Measurements from ENCODE around the gene COL17A1.

COL17A1 gene

GRCh38 chr10:104099269-104099668, 13.6 kb upstream of the COL17A1 start:
- H3K27ac ChIP-seq = no peak overlapping the region
- no peak overlapping the region for H3K4me3 ChIP-seq
- no peak for DNase-seq (ENCODE audit: low spot score)
- TF ChIP-seq CTCF (IDR thresholded peaks at IDR 0.05) = no peak

DNA sequence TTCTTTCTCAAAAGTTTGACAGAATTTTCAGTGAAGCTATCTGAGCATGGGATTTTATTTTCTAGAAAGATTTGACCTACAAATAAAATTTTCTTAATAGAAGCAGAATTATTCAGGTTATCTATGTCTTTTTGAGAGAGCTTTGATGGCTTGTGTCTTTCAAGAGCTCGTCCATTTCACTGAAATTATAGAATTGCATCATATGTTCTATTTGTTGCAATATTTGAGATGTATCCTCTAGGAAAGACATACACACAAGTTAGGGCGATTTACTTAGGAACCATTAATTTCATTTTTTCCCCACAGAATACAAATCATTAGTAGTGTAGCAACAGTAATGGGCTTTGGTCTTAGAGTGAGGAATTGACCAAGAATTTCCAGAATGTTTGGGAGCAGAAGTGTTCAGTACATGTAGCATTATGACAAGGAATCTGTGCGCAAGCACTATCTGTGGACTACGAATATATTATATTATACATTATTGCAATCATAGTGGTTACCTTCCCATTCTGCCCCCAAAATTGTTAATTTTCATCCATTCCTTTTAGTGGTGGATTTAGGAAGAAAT, 12.8 kb upstream of the COL17A1 start:
- no peak for TF ChIP-seq CTCF (IDR thresholded peaks at IDR 0.05)
- no peak overlapping the region for H3K27ac ChIP-seq
- no peak for DNase-seq (ENCODE audit: low spot score)
- no peak overlapping the region for H3K4me3 ChIP-seq

DNA sequence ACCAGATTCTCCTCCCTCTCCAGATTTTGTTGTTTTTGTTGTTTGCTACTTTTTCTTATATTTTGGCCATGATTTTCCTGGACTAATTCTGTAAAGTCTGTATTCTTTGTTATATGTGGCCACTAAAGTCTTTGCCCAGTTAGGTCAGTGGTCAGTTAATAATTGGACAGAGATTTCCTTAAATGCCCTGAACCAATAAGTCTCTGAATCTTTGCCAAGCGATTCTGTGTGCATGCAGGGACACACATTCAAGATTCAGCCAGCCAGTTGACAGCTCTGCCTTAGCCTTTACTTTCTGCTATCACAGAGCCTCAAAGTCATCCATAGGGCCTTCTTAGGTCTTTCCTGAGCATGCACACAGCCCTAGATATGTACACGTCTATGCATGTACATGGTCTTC, 11.0 kb upstream of the COL17A1 start:
- DNase-seq (ENCODE audit: low spot score) = no peak

DNA sequence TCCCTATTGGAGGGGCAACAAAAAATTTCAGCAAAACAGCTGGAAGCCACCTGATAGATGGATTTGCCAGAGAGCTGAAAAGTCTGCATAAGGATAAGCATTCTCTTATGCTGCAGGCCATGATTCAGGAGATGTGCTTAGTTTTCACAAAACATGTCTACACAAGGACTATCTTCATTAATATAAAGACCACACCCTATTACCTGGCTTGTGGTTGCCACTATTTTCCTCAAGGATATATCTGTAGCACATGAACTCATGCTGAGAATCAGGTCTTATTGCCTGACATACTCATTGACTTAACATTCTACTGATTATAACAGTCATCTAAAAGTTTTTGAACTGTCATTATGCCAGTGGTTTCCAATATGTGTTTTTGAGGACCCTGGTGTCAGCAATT, 7.1 kb upstream of the COL17A1 start:
- TF ChIP-seq CTCF (IDR thresholded peaks at IDR 0.05) = no peak
- no peak for DNase-seq (ENCODE audit: low spot score)
- no peak overlapping the region for H3K27ac ChIP-seq
- no peak overlapping the region for H3K4me3 ChIP-seq

More for the DNA sequence above, 11.0 kb upstream of the COL17A1 start:
- Histone ChIP-seq H3K27ac (no peak overlapping the region), H3K4me3 (no peak overlapping the region)
- TF ChIP-seq CTCF (IDR thresholded peaks at IDR 0.05) = no peak

- no peak for TF ChIP-seq CTCF (IDR thresholded peaks at IDR 0.05)
- DNase-seq (ENCODE audit: low spot score) = no peak
- Histone ChIP-seq H3K27ac (no peak overlapping the region), H3K4me3 (no peak overlapping the region)
These were observed 4.9 kb upstream of the COL17A1 start for GRCh38 chr10:104090611-104091010.

DNA sequence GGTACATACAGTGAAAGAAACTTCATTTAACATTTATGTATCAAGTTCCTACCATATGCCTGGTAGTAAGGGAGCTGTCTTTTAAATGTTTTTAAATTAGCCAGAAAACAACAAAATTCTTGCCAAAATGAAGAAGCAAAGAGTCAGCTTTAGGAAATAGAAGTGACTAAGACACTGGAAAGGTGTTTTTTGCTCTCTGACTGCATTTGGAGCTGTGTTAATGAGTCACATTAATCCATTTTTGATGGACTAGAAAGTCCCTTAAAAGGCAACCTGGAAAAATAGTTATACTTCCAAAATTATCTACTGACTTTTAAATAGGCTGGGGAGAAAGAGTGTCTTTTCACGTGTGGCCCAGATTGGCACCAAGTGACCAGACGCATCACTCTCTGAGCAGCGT, 3.9 kb upstream of the COL17A1 start:
- no peak for DNase-seq (ENCODE audit: low spot score)
- no peak for TF ChIP-seq CTCF (IDR thresholded peaks at IDR 0.05)
- H3K4me3 ChIP-seq = no peak overlapping the region
- no peak overlapping the region for H3K27ac ChIP-seq

DNA sequence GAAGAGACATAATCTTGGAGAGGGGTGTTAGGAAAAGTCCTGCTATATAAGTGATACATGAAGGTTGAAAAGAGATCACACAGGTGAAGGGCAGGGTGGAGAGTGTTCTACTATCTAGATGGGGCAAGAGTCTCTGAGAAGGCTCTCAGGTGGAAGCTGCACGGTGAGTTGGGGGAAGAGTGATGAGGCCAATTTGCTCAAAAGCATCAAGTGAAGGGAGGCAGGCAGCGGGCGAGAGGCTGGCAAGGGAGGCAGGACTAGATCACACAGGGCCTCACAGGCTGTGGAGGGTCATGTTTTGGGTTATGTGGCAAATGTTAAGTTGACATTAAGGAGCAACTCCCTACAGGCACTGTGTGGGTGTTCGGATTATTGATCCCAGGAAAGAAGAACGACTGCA, 2.6 kb upstream of the COL17A1 start:
- no peak for DNase-seq (ENCODE audit: low spot score)
- no peak for TF ChIP-seq CTCF (IDR thresholded peaks at IDR 0.05)
- Histone ChIP-seq H3K4me3 (no peak overlapping the region), H3K27ac (no peak overlapping the region)
